Choroid plexus epithelial cell (primary cell): ENCODE data around the gene FRK.

Experiments used
- DNase-seq: peaks from one replicate; pipeline ENCODE4 v3.0.0-alpha.2; 2010; ENCODE audit warnings: low read depth
- H3K4me3 ChIP-seq: 2 replicates; pipeline ENCODE4 v1.5.1; 2011; ENCODE audit warnings: low read depth, mild to moderate bottlenecking, control low read depth, low read length, moderate library complexity
- CTCF ChIP-seq: conservative IDR thresholded peaks from 2 replicates; pipeline ENCODE4 v1.5.1; 2011; ENCODE audit warnings: low read depth, mild to moderate bottlenecking, control low read depth, inconsistent platforms, low read length, moderate library complexity

FRK gene

GRCh38 chr6:116010386-116010785, 50.3 kb downstream of the FRK start:
- no peak overlapping the region for H3K4me3 ChIP-seq
- TF ChIP-seq CTCF, result no peak
- DNase-seq, result no peak

- no peak for TF ChIP-seq CTCF
- DNase-seq, result peak; percentile 64
- no peak overlapping the region for H3K4me3 ChIP-seq
Measured at GRCh38 chr6:116008470-116009243, 52.0 kb downstream of the FRK start.

- H3K4me3 ChIP-seq, result no peak overlapping the region
- no peak for DNase-seq
- no peak for TF ChIP-seq CTCF
Measured at GRCh38 chr6:116004841-116005815, 55.6 kb downstream of the FRK start.

- no peak for DNase-seq
Measured at GRCh38 chr6:116003668-116004067, 57.0 kb downstream of the FRK start.

GRCh38 chr6:116002756-116003155, 57.9 kb downstream of the FRK start:
- no peak for DNase-seq
- no peak for TF ChIP-seq CTCF
- no peak overlapping the region for H3K4me3 ChIP-seq

More at GRCh38 chr6:116003668-116004067, 57.0 kb downstream of the FRK start:
- no peak for TF ChIP-seq CTCF
- H3K4me3 ChIP-seq, result no peak overlapping the region

- no peak overlapping the region for H3K4me3 ChIP-seq
- no peak for DNase-seq
- TF ChIP-seq CTCF, result no peak
Measured at GRCh38 chr6:115999235-115999634, 61.5 kb downstream of the FRK start.
